IMR-90 (cell line): ENCODE data around the gene CLEC4M. TPM values are rescaled to one million over a fixed set of nuclear protein-coding genes. Genes with fewer than 3 reads are reported as not detected.

Experiments used
- ATAC-seq: fragments of 200-7000 bp; cut with Tn5 transposase; 2 replicates; pipeline ENCODE4 v1.9.1; 2020; ENCODE audit warnings: low read depth, mild to moderate bottlenecking, moderate library complexity
- BruUV-seq: library from RNA; stranded (reverse); fragments of 400-500 nt; replicated peaks from 2 replicates; lab custom pipeline; 2021; lab: Mats Ljungman, UMichigan
- CTCF ChIA-PET: fragments of 300-600 bp; formaldehyde crosslinking; extraction: SDS; loops from one replicate; lab custom pipeline; 2021; ENCODE audit warnings: antibody characterized with exemption; lab: Yijun Ruan, JAX
- POLR2A ChIA-PET: fragments of 300-600 bp; sonication (Branson Sonifier 250); formaldehyde crosslinking; loops from one replicate; lab custom pipeline; 2022; ENCODE audit warnings: antibody characterized with exemption; ENCODE audit not compliant: unreplicated experiment; lab: Charles Lee
- DNase-seq: peaks from one replicate; pipeline ENCODE4 v3.0.0; 2013
- H2AFZ ChIP-seq: replicated peaks from 2 replicates; pipeline ENCODE3; 2013; ENCODE audit warnings: low read length, mild to moderate bottlenecking; ENCODE audit not compliant: poor library complexity
- H2AK5ac ChIP-seq: 2 replicates; pipeline ENCODE4 v1.6.1; 2013; ENCODE audit warnings: low read depth, low read length, inconsistent platforms
- H2AK9ac ChIP-seq: replicated peaks from 2 replicates; pipeline ENCODE3; 2013; ENCODE audit warnings: mild to moderate bottlenecking, low read depth, low read length, moderate library complexity; ENCODE audit not compliant: poor library complexity
- H2BK120ac ChIP-seq: 2 replicates; pipeline ENCODE4 v1.6.1; 2013; ENCODE audit warnings: low read depth, low read length, inconsistent platforms
- H2BK15ac ChIP-seq: 3 replicates; pipeline ENCODE4 v1.6.1; 2013; ENCODE audit warnings: low read depth, low read length, inconsistent platforms
- H2BK20ac ChIP-seq: 2 replicates; pipeline ENCODE4 v1.6.1; 2013; ENCODE audit warnings: low read depth, mild to moderate bottlenecking, inconsistent platforms, low read length, moderate library complexity
- H2BK5ac ChIP-seq: 2 replicates; pipeline ENCODE4 v1.6.1; 2013; ENCODE audit warnings: mild to moderate bottlenecking, low read depth, low read length, inconsistent platforms; ENCODE audit not compliant: poor library complexity, severe bottlenecking
- H3K14ac ChIP-seq: replicated peaks from 2 replicates; pipeline ENCODE4 v1.6.1; 2013; ENCODE audit warnings: low read depth, low read length, inconsistent platforms
- H3K18ac ChIP-seq: 2 replicates; pipeline ENCODE4 v1.6.1; 2013; ENCODE audit warnings: low read depth, low read length, control low read depth
- H3K23ac ChIP-seq: 2 replicates; pipeline ENCODE4 v1.6.1; 2013; ENCODE audit warnings: low read depth, low read length, inconsistent platforms
- H3K27ac ChIP-seq: 2 replicates; pipeline ENCODE4 v1.5.1; 2013; ENCODE audit warnings: mild to moderate bottlenecking, control low read depth, low read length; ENCODE audit not compliant: insufficient read depth
- H3K27me3 ChIP-seq: 2 replicates; pipeline ENCODE4 v1.6.1; 2013; ENCODE audit warnings: low read length; ENCODE audit not compliant: control insufficient read depth, insufficient read depth
- H3K36me3 ChIP-seq: 2 replicates; pipeline ENCODE4 v1.6.1; 2013; ENCODE audit warnings: low read length, mixed read lengths; ENCODE audit not compliant: control insufficient read depth, insufficient read depth
- H3K4ac ChIP-seq: 2 replicates; pipeline ENCODE4 v1.6.1; 2013; ENCODE audit warnings: low read depth, low read length, inconsistent platforms
- H3K4me1 ChIP-seq: 2 replicates; pipeline ENCODE4 v1.6.1; 2013; ENCODE audit warnings: low read length, mixed read lengths; ENCODE audit not compliant: control insufficient read depth, insufficient read depth
- H3K4me2 ChIP-seq: 2 replicates; pipeline ENCODE4 v1.6.1; 2013; ENCODE audit warnings: low read depth, mild to moderate bottlenecking, control low read depth, low read length, moderate library complexity
- H3K4me3 ChIP-seq: 2 replicates; pipeline ENCODE4 v1.5.1; 2013; ENCODE audit warnings: low read depth, mild to moderate bottlenecking, control low read depth, low read length, moderate library complexity; ENCODE audit not compliant: insufficient read depth
- H3K56ac ChIP-seq: 2 replicates; pipeline ENCODE4 v1.6.1; 2013; ENCODE audit warnings: low read length, inconsistent platforms; ENCODE audit not compliant: insufficient read depth; ENCODE audit errors: extremely low read depth
- H3K79me1 ChIP-seq, 2 experiments: 2 replicates each; pipeline ENCODE4 v1.6.1; 2013; ENCODE audit warnings: low read length in 2 of 2, inconsistent platforms in 1 of 2, low read depth in 1 of 2
- H3K9ac ChIP-seq: 2 replicates; pipeline ENCODE4 v1.6.1; 2013; ENCODE audit warnings: low read depth, low read length, control low read depth
- H3K9me1 ChIP-seq: 2 replicates; pipeline ENCODE4 v1.6.1; 2013; ENCODE audit warnings: low read length, inconsistent platforms; ENCODE audit not compliant: insufficient read depth
- H3K9me3 ChIP-seq: 2 replicates; pipeline ENCODE4 v1.6.1; 2013; ENCODE audit warnings: low read length; ENCODE audit not compliant: control insufficient read depth, insufficient read depth
- H4K20me1 ChIP-seq: 2 replicates; pipeline ENCODE4 v1.6.1; 2013; ENCODE audit warnings: low read length, inconsistent platforms; ENCODE audit not compliant: insufficient read depth
- H4K5ac ChIP-seq: 2 replicates; pipeline ENCODE4 v1.6.1; 2013; ENCODE audit warnings: mild to moderate bottlenecking, low read depth, low read length, control low read depth
- H4K8ac ChIP-seq, 2 experiments: 2 replicates each; pipeline ENCODE4 v1.6.1; 2013; ENCODE audit warnings: low read depth in 2 of 2, low read length in 2 of 2, control low read depth in 1 of 2, inconsistent platforms in 1 of 2
- H4K91ac ChIP-seq: 2 replicates; pipeline ENCODE4 v1.6.1; 2013; ENCODE audit warnings: low read depth, low read length, inconsistent platforms; ENCODE audit not compliant: insufficient read depth
- BHLHE40 ChIP-seq: fragments of 150-350 bp; IDR thresholded peaks from 2 replicates; pipeline ENCODE4 v1.6.1; 2016; ENCODE audit warnings: mild to moderate bottlenecking, low read depth, low read length
- CEBPB ChIP-seq: IDR thresholded peaks from 2 replicates; pipeline ENCODE4 v1.6.1; 2012; ENCODE audit warnings: low read depth, low read length, improper control_type of control experiment
- FOS ChIP-seq: fragments of 150-350 bp; IDR thresholded peaks from 2 replicates; pipeline ENCODE4 v1.6.1; 2016; ENCODE audit warnings: low read depth, low read length
- MAFK ChIP-seq: IDR thresholded peaks from 2 replicates; pipeline ENCODE4 v1.6.1; 2012; ENCODE audit warnings: low read depth, low read length, improper control_type of control experiment
- MAZ ChIP-seq: IDR thresholded peaks from 2 replicates; pipeline ENCODE4 v1.6.1; 2012; ENCODE audit warnings: low read depth, mild to moderate bottlenecking, low read length, improper control_type of control experiment, moderate library complexity, borderline replicate concordance
- MXI1 ChIP-seq: IDR thresholded peaks from 2 replicates; pipeline ENCODE4 v1.6.1; 2012; ENCODE audit warnings: low read depth, mild to moderate bottlenecking, low read length, moderate library complexity, borderline replicate concordance
- NFE2L2 ChIP-seq: fragments of 150-350 bp; IDR thresholded peaks from 2 replicates; pipeline ENCODE4 v1.6.1; 2016; ENCODE audit warnings: low read depth, mild to moderate bottlenecking, low read length
- POLR2A ChIP-seq: IDR thresholded peaks from 2 replicates; pipeline ENCODE4 v1.6.1; 2012; ENCODE audit warnings: mild to moderate bottlenecking, low read depth, low read length
- RAD21 ChIP-seq: IDR thresholded peaks from 2 replicates; pipeline ENCODE4 v1.6.1; 2012; ENCODE audit warnings: low read length, improper control_type of control experiment
- RCOR1 ChIP-seq: IDR thresholded peaks from 2 replicates; pipeline ENCODE4 v1.6.1; 2012; ENCODE audit warnings: mild to moderate bottlenecking, low read length, improper control_type of control experiment; ENCODE audit not compliant: insufficient replicate concordance
- RFX5 ChIP-seq: IDR thresholded peaks from 2 replicates; pipeline ENCODE4 v1.8.0; 2012; ENCODE audit warnings: low read depth, mild to moderate bottlenecking, low read length, moderate library complexity
- SMC3 ChIP-seq: fragments of 150-350 bp; IDR thresholded peaks from 2 replicates; pipeline ENCODE4 v1.6.1; 2016; ENCODE audit warnings: low read depth, mild to moderate bottlenecking, antibody characterized with exemption, low read length, moderate library complexity
- WGBS, 2 experiments: methylation state at CpG; one replicate each; pipeline versions ENCODE4 v1.1.5 to v1.1.7; 2013; ENCODE audit warnings: missing lambda C conversion rate in 2 of 2; ENCODE audit not compliant: insufficient read length in 1 of 2; ENCODE audit errors: extremely low coverage in 2 of 2; 5-methylcytosine and 5-hydroxymethylcytosine counted together
- dilution Hi-C: fragments of 300-500 bp; cut with HindIII; formaldehyde crosslinking; loops from one replicate; pipeline ENCODE4 v1.14.3; 2018; ENCODE audit warnings: low sequenced_read_pairs; ENCODE audit not compliant: unreplicated experiment
- in situ Hi-C: fragments of 300-500 bp; cut with MboI; formaldehyde crosslinking; loops from 3 replicates; pipeline ENCODE4 v1.14.3; 2019; ENCODE audit warnings: low sequenced_read_pairs, inconsistent platforms, mixed read lengths
- intact Hi-C: fragments of 100-400 bp; cut with micrococcal nuclease; formaldehyde crosslinking; loops from 2 replicates; pipeline ENCODE4 v1.10.0; 2022
- polyA plus RNA-seq, 3 experiments: library from polyadenylated mRNA; depleted of rRNA; stranded (reverse); fragments of >200 nt; gene quantifications; 2 replicates each; pipeline ENCODE4 v1.2.3, GENCODE V29; 2012; ENCODE audit warnings: low replicate concordance in 1 of 3
- total RNA-seq: library from RNA; depleted of rRNA; stranded (reverse); fragments of >200 nt; gene quantifications from 2 replicates; pipeline ENCODE4 v1.2.3, GENCODE V29; 2012
- TF ChIP-seq, protein P1 (sequence below): conservative IDR thresholded peaks from 2 replicates; pipeline ENCODE4 v1.5.1; 2012; ENCODE audit warnings: mild to moderate bottlenecking, low read depth, low read length, improper control_type of control experiment
- TF ChIP-seq, protein P2 (sequence below): fragments of 150-350 bp; IDR thresholded peaks from 2 replicates; pipeline ENCODE4 v1.6.1; 2017; ENCODE audit warnings: mild to moderate bottlenecking, antibody characterized with exemption, low read length, low read depth
- TF ChIP-seq, protein P3 (sequence below): fragments of 150-350 bp; IDR thresholded peaks from 2 replicates; pipeline ENCODE4 v1.6.1; 2016; ENCODE audit warnings: low read depth, mild to moderate bottlenecking, low read length, moderate library complexity, borderline replicate concordance

Gene CLEC4M
- total and polyA plus RNA-seq, 2 of the 4 experiments (the other 2 are of a cell fraction): not detected

GRCh38 chr19:7730286-7731217 lies 32.5 kb upstream of the CLEC4M start:
- no peak overlapping the region for H3K4me2 ChIP-seq
- no peak overlapping the region for H2AFZ ChIP-seq
- peaks cover 44% of the 10 kb centered on the region for H3K27me3 ChIP-seq
- CTCF ChIA-PET: no interaction called here
- no peak overlapping the region for H3K14ac ChIP-seq
- H3K9me1 ChIP-seq: no peaks in the 10 kb centered on the region
- no peak overlapping the region for H3K56ac ChIP-seq
- H2BK120ac ChIP-seq: no peak overlapping the region
- no peak overlapping the region for H3K4me3 ChIP-seq
- POLR2A ChIA-PET: no interaction called here
- H3K18ac ChIP-seq: no peak overlapping the region
- no peak overlapping the region for H2AK9ac ChIP-seq
- no peak overlapping the region for H3K9ac ChIP-seq
- dilution Hi-C loops: no loop called here
- intact Hi-C loops: no loop called here
- WGBS, 2 experiments: 3% methylated on average over 26 of the region's 78 CpGs; no CpG with 5 or more reads in 1 of the 2 experiments
- no peak overlapping the region for H3K23ac ChIP-seq
- BruUV-seq: no TSS peak
- in situ Hi-C loops: no loop called here
- no peaks in the 10 kb centered on the region for H3K4me1 ChIP-seq
- ATAC-seq (no peak), DNase-seq (no peak)
- no peaks in the 10 kb centered on the region for H3K9me3 ChIP-seq
- no peak overlapping the region for H4K8ac ChIP-seq
- H2AK5ac ChIP-seq: no peak overlapping the region
- H3K27ac ChIP-seq: no peak overlapping the region
- no peak overlapping the region for H3K4ac ChIP-seq
- no peaks in the 10 kb centered on the region for H3K79me1 ChIP-seq
- H2BK20ac ChIP-seq: no peak overlapping the region
- H4K20me1 ChIP-seq: no peaks in the 10 kb centered on the region
- H2BK5ac ChIP-seq: no peak overlapping the region
- no peaks in the 10 kb centered on the region for H3K36me3 ChIP-seq
- no peak overlapping the region for H2BK15ac ChIP-seq
- H4K91ac ChIP-seq: no peak overlapping the region
- H4K5ac ChIP-seq: no peak overlapping the region
- TF ChIP-seq RFX5 (no peak), FOS (no peak), POLR2A (no peak), SMC3 (no peak), MXI1 (no peak), NFE2L2 (no peak), RCOR1 (no peak), CEBPB (no peak), MAZ (no peak), BHLHE40 (no peak), MAFK (no peak), RAD21 (no peak)
- TF ChIP-seq, protein P1, sequence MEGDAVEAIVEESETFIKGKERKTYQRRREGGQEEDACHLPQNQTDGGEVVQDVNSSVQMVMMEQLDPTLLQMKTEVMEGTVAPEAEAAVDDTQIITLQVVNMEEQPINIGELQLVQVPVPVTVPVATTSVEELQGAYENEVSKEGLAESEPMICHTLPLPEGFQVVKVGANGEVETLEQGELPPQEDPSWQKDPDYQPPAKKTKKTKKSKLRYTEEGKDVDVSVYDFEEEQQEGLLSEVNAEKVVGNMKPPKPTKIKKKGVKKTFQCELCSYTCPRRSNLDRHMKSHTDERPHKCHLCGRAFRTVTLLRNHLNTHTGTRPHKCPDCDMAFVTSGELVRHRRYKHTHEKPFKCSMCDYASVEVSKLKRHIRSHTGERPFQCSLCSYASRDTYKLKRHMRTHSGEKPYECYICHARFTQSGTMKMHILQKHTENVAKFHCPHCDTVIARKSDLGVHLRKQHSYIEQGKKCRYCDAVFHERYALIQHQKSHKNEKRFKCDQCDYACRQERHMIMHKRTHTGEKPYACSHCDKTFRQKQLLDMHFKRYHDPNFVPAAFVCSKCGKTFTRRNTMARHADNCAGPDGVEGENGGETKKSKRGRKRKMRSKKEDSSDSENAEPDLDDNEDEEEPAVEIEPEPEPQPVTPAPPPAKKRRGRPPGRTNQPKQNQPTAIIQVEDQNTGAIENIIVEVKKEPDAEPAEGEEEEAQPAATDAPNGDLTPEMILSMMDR: no peak
- TF ChIP-seq, protein P2, sequence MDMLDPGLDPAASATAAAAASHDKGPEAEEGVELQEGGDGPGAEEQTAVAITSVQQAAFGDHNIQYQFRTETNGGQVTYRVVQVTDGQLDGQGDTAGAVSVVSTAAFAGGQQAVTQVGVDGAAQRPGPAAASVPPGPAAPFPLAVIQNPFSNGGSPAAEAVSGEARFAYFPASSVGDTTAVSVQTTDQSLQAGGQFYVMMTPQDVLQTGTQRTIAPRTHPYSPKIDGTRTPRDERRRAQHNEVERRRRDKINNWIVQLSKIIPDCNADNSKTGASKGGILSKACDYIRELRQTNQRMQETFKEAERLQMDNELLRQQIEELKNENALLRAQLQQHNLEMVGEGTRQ: no peak
- TF ChIP-seq, protein P3, sequence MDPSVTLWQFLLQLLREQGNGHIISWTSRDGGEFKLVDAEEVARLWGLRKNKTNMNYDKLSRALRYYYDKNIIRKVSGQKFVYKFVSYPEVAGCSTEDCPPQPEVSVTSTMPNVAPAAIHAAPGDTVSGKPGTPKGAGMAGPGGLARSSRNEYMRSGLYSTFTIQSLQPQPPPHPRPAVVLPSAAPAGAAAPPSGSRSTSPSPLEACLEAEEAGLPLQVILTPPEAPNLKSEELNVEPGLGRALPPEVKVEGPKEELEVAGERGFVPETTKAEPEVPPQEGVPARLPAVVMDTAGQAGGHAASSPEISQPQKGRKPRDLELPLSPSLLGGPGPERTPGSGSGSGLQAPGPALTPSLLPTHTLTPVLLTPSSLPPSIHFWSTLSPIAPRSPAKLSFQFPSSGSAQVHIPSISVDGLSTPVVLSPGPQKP: no peak
